Brain microvascular endothelial cell (primary cell): Measurements from ENCODE around the gene NOTUM.
"Not testable (repeated sequence)": the region's sequence is repeated elsewhere in the genome, so short reads cannot be mapped to it uniquely, and the experiment has no call there.

Experiments used
- DNase-seq: peaks from one replicate; pipeline ENCODE4 v3.0.0-alpha.2; 2020
- H3K27ac ChIP-seq: fragments of 250-450 bp; sonication (Bioruptor Pico); 2 replicates; pipeline ENCODE4 v1.5.1; 2020; ENCODE audit warnings: mild to moderate bottlenecking, moderate library complexity
- H3K27me3 ChIP-seq: fragments of 250-450 bp; sonication (Bioruptor Pico); replicated peaks from 2 replicates; pipeline ENCODE4 v1.5.1; 2020; ENCODE audit warnings: mild to moderate bottlenecking
- H3K36me3 ChIP-seq: fragments of 250-450 bp; sonication (Bioruptor Pico); replicated peaks from 2 replicates; pipeline ENCODE4 v1.5.1; 2020; ENCODE audit warnings: mild to moderate bottlenecking
- H3K4me3 ChIP-seq: 2 replicates; pipeline ENCODE4 v1.5.1; 2011; ENCODE audit warnings: low read depth, mild to moderate bottlenecking, control low read depth, low read length, moderate library complexity
- CTCF ChIP-seq: IDR thresholded peaks from 2 replicates; pipeline ENCODE4 v1.5.1; 2011; ENCODE audit warnings: low read depth, mild to moderate bottlenecking, moderate library complexity, low read length, control low read depth, inconsistent platforms; ENCODE audit errors: missing control alignments
- in situ Hi-C: cut with HindIII; loops from 2 replicates; pipeline ENCODE4 v1.10.0; 2017; ENCODE audit warnings: low sequenced_read_pairs, low pct_ligation_motif_present

The NOTUM gene

GRCh38 chr17:81984773-81985410, 23.9 kb upstream of the NOTUM start:
- no peak for DNase-seq
- Histone ChIP-seq H3K27me3 (no peaks in the 10 kb centered on the region), H3K36me3 (peaks cover 13% of the 10 kb centered on the region), H3K4me3 (no peak overlapping the region), H3K27ac (no peak overlapping the region)
- TF ChIP-seq CTCF, result no peak
- in situ Hi-C loops, result no loop called here

- peaks cover 13% of the 10 kb centered on the region for H3K36me3 ChIP-seq
- in situ Hi-C loops, result no loop called here
- TF ChIP-seq CTCF, result no peak
Observed at GRCh38 chr17:81983639-81984373, 22.8 kb upstream of the NOTUM start.

GRCh38 chr17:81983011-81983638, 22.1 kb upstream of the NOTUM start:
- no peak overlapping the region for H3K4me3 ChIP-seq
- H3K27ac ChIP-seq, result no peak overlapping the region
- H3K36me3 ChIP-seq, result peaks cover 13% of the 10 kb centered on the region
- DNase-seq, result no peak
- no peak for TF ChIP-seq CTCF
- H3K27me3 ChIP-seq, result no peaks in the 10 kb centered on the region
- in situ Hi-C loops, result no loop called here

More at GRCh38 chr17:81983639-81984373, 22.8 kb upstream of the NOTUM start:
- DNase-seq, result no peak
- no peak overlapping the region for H3K4me3 ChIP-seq
- no peak overlapping the region for H3K27ac ChIP-seq
- no peaks in the 10 kb centered on the region for H3K27me3 ChIP-seq

- H3K27ac ChIP-seq, DNase-seq, H3K4me3 ChIP-seq, H3K27me3 ChIP-seq, in situ Hi-C loops: not testable (repeated sequence)
- H3K36me3 ChIP-seq, result peaks cover 13% of the 10 kb centered on the region
Observed at GRCh38 chr17:81981511-81981910, 20.5 kb upstream of the NOTUM start.

GRCh38 chr17:81980707-81981343, 19.8 kb upstream of the NOTUM start:
- DNase-seq, result no peak
- Histone ChIP-seq H3K27ac (no peak overlapping the region), H3K27me3 (no peaks in the 10 kb centered on the region), H3K4me3 (no peak overlapping the region), H3K36me3 (peaks cover 11% of the 10 kb centered on the region)
- no peak for TF ChIP-seq CTCF
- in situ Hi-C loops, result no loop called here

- Histone ChIP-seq H3K36me3 (peaks cover 6% of the 10 kb centered on the region), H3K27ac (no peak overlapping the region), H3K4me3 (no peak overlapping the region), H3K27me3 (no peaks in the 10 kb centered on the region)
- no peak for DNase-seq
- in situ Hi-C loops, result no loop called here
- TF ChIP-seq CTCF, result no peak
Observed at GRCh38 chr17:81980122-81980521, 19.1 kb upstream of the NOTUM start.
